ENCODE data around the gene CFAP410. TPM values are rescaled to one million over a fixed set of nuclear protein-coding genes. Genes with fewer than 3 reads are reported as not detected.
A peak's percentile ranks its signal among the peaks of the same experiment; 100 is the strongest.

The CFAP410 gene
- total RNA-seq, 2 donors from 2014 or later, result 19.8 to 21.4 TPM

GRCh38 chr21:44295163-44295573 is 44.0 kb downstream of the CFAP410 start:
- Histone ChIP-seq H3K36me3 (no peaks in the 10 kb centered on the region), H3K9me3 (no peaks in the 10 kb centered on the region), H3K27me3 (no peaks in the 10 kb centered on the region), H3K27ac (no peak overlapping the region), H3K9ac (ENCODE audit: low read depth in 2 of 2, low read length in 2 of 2) (no peak overlapping the region), H3K4me3 (no peak overlapping the region), H3K4me1 (no peaks in the 10 kb centered on the region)
- no peak for TF ChIP-seq CTCF (IDR thresholded peaks at IDR 0.05)
- no peak for DNase-seq
- intact Hi-C loops (cut with DNase I), result no loop called here

- H3K27me3 ChIP-seq, result no peaks in the 10 kb centered on the region
- DNase-seq, result peak; percentile 47
- no peak overlapping the region for H3K4me3 ChIP-seq
- no peaks in the 10 kb centered on the region for H3K9me3 ChIP-seq
- H3K36me3 ChIP-seq, result no peaks in the 10 kb centered on the region
- H3K4me1 ChIP-seq, result no peaks in the 10 kb centered on the region
- no peak overlapping the region for H3K9ac ChIP-seq (ENCODE audit: low read depth in 2 of 2, low read length in 2 of 2)
- H3K27ac ChIP-seq, result no peak overlapping the region
- intact Hi-C loops (cut with DNase I), result no loop called here
- TF ChIP-seq CTCF (IDR thresholded peaks at IDR 0.05), result no peak
Observed at GRCh38 chr21:44294391-44295162, 44.6 kb downstream of the CFAP410 start.

GRCh38 chr21:44293551-44294231 is 45.5 kb downstream of the CFAP410 start:
- intact Hi-C loops (cut with DNase I), result no loop called here
- Histone ChIP-seq H3K9ac (ENCODE audit: low read depth in 2 of 2, low read length in 2 of 2) (no peak overlapping the region), H3K36me3 (no peaks in the 10 kb centered on the region), H3K27ac (no peak overlapping the region), H3K27me3 (no peaks in the 10 kb centered on the region), H3K4me1 (no peaks in the 10 kb centered on the region), H3K4me3 (no peak overlapping the region), H3K9me3 (no peaks in the 10 kb centered on the region)
- no peak for DNase-seq
- no peak for TF ChIP-seq CTCF (IDR thresholded peaks at IDR 0.05)

GRCh38 chr21:44292812-44293195 is 46.4 kb downstream of the CFAP410 start:
- Histone ChIP-seq H3K27me3 (no peaks in the 10 kb centered on the region), H3K9ac (ENCODE audit: low read depth in 2 of 2, low read length in 2 of 2) (no peak overlapping the region), H3K27ac (no peak overlapping the region), H3K9me3 (no peaks in the 10 kb centered on the region), H3K4me1 (no peaks in the 10 kb centered on the region), H3K4me3 (no peak overlapping the region), H3K36me3 (no peaks in the 10 kb centered on the region)
- no peak for TF ChIP-seq CTCF (IDR thresholded peaks at IDR 0.05)
- intact Hi-C loops (cut with DNase I), result no loop called here
- no peak for DNase-seq

GRCh38 chr21:44291936-44292811 is 47.0 kb downstream of the CFAP410 start:
- no peaks in the 10 kb centered on the region for H3K9me3 ChIP-seq
- DNase-seq, result no peak
- H3K9ac ChIP-seq (ENCODE audit: low read depth in 2 of 2, low read length in 2 of 2), result no peak overlapping the region
- no peak overlapping the region for H3K4me3 ChIP-seq
- H3K4me1 ChIP-seq, result no peaks in the 10 kb centered on the region
- no peaks in the 10 kb centered on the region for H3K36me3 ChIP-seq
- no peak overlapping the region for H3K27ac ChIP-seq
- no peaks in the 10 kb centered on the region for H3K27me3 ChIP-seq
- no peak for TF ChIP-seq CTCF (IDR thresholded peaks at IDR 0.05)
- intact Hi-C loops (cut with DNase I), result no loop called here

Measured in colonic mucosa (tissue), 4 donors.